ENCODE results near the gene PDE11A. TPM values are rescaled to one million over a fixed set of nuclear protein-coding genes. Genes with fewer than 3 reads are reported as not detected.

Gene PDE11A
- total RNA-seq, 8 experiments from 2014 or later, result 0.31 to 6.9 (median 3.9) TPM

DNA sequence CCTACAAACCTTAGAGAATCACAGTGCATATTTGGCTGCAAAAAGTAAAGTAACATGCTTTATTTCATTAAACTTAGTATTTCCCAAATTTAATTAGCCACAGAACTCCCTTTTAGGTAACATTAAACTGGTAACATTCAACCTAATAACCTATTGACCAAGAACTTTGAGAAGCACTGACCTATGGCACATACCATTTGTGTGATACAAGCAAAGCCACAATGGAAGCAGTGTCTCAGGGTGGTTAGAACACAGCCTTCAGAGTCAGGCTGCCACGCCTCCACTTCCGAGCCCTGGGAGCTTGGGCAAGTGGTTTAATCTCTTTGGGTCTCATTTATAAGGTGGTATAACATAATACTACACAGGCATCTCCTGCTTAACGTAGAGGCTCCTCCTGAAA, 301.4 kb downstream of the PDE11A start:
- Histone ChIP-seq H3K4me3 (no peak overlapping the region), H3K27ac (no peak overlapping the region), H3K4me1 (replicated peaks in 1 of 2) (peaks cover 0 to 4% of the 10 kb centered on the region in 2 donors)
- no peak for ATAC-seq (replicated peaks in 6 of 8)
- in situ Hi-C loops (cut with MboI; ENCODE audit: low pct_unique_long_range_greater_than_20kb in 2 of 9, low sequenced_read_pairs in 9 of 9, unreplicated experiment in 9 of 9), result loop anchor here in 7 of 9 experiments (25.0 kb wide), 4 partner anchors 434 to 1659 kb away; partner anchors contain the start of genes HOXD10 (in 2 of the 7), HOXD11 (in 2 of the 7), HOXD8 (in 2 of the 7) and HOXD9 (in 2 of the 7)
- 33 to 100% (median 85%) methylated on average over 1 to 3 of the region's 3 CpGs; no CpG with 5 or more reads in 2 of the 10 experiments for WGBS, 10 experiments

DNA sequence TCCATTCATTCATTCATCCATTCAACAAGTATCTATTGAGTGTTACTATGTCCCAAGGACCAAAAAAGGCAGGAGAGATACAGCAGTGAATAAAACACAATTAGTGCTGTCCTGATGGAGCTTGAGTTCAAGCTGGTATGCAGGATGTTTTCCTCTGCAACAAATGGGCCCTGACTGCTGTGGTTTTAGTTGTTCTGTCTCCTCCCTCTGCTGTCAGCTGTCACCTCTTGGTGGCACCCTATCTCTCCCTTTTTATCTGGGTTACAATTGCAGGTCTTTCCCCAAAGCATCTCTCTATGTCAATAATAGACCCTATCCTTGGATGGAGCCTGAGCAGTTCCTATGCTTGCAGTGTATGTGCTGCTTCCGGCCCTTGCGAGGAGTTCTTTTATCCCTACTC, 304.8 kb downstream of the PDE11A start:
- WGBS, 10 experiments, result 80 to 94% (median 92%) methylated on average over 2 of the region's 2 CpGs; no CpG with 5 or more reads in 6 of the 10 experiments
- Histone ChIP-seq H3K4me3 (no peak overlapping the region), H3K27ac (no peak overlapping the region), H3K4me1 (replicated peaks in 1 of 2) (peaks cover 4 to 8% of the 10 kb centered on the region in 2 donors)
- no peak for ATAC-seq (replicated peaks in 6 of 8)
- in situ Hi-C loops (cut with MboI; ENCODE audit: low pct_unique_long_range_greater_than_20kb in 2 of 9, low sequenced_read_pairs in 9 of 9, unreplicated experiment in 9 of 9), result loop anchor here in 7 of 9 experiments (25.0 kb wide), 4 partner anchors 430 to 1655 kb away; partner anchors contain the start of genes HOXD10 (in 2 of the 7), HOXD11 (in 2 of the 7), HOXD8 (in 2 of the 7) and HOXD9 (in 2 of the 7)

DNA sequence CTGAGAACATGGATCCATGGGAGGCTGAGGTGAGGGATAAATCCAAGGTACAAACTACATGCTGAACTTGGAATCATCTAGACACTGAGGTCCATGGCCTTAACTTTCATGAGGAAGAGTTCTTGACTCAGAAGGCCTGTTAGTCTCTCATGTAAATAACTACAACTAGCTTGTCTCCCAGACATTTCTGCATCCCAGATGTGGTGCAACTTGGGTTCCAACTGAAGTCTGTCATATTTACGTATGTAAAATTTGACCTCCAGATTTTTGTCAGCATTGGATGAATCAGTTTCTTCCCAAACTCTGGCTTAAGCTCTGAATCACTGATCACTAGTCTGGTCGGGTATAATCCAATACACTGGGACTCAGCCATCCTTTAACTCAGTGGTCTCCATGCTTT, 306.9 kb downstream of the PDE11A start:
- H3K4me3 ChIP-seq, result no peak overlapping the region
- in situ Hi-C loops (cut with MboI; ENCODE audit: low pct_unique_long_range_greater_than_20kb in 2 of 9, low sequenced_read_pairs in 9 of 9, unreplicated experiment in 9 of 9), result loop anchor here in 7 of 9 experiments (25.0 kb wide), 4 partner anchors 428 to 1653 kb away; partner anchors contain the start of genes HOXD10 (in 2 of the 7), HOXD11 (in 2 of the 7), HOXD8 (in 2 of the 7) and HOXD9 (in 2 of the 7)
- H3K27ac ChIP-seq, result no peak overlapping the region
- H3K4me1 ChIP-seq (replicated peaks in 1 of 2), result peaks cover 4 to 8% of the 10 kb centered on the region in 2 donors
- WGBS, 10 experiments, result 20 to 100% (median 93%) methylated on average over 1 to 2 of the region's 2 CpGs; no CpG with 5 or more reads in 2 of the 10 experiments
- peak in 2 of 8 experiments; percentile 53 to 61 for ATAC-seq (replicated peaks in 6 of 8)

DNA sequence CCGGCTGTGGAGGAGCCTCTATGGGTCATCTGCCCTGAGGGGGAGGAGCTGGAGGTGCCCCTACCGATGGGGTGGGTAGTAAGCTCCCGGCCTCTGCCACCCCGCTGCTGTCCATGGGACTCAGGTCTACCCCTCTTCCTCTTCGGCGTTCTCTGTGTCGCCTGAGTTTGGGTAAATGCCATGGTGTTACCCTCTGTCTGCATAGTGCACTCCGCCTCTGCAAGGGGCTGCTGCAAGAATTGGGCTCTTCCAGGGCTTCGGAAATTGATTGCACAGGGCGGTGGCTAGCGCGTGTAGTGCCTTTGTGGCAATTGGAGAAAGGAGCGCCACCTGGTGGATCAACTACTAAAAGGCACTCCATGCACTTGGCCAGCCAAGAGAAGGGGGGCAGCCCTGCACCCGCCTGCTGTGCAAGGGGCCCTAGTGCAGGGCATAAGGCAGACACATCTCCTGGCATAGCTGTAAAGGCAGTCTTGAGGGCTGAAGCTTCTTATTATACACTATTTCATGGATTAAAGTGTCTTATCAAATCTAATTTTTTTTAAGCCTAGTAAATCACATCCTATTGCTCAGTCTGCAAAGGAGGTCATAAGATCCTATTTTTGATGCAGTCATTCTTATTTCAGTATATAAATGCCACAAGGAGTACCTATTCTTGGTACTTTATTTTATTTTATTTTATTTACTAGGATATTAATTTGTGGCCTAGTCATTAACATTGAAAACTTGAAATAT, 308.9 kb downstream of the PDE11A start:
- in situ Hi-C loops (cut with MboI; ENCODE audit: low pct_unique_long_range_greater_than_20kb in 2 of 9, low sequenced_read_pairs in 9 of 9, unreplicated experiment in 9 of 9), result loop anchor here in 7 of 9 experiments (25.0 kb wide), 4 partner anchors 426 to 1651 kb away; partner anchors contain the start of genes HOXD10 (in 2 of the 7), HOXD11 (in 2 of the 7), HOXD8 (in 2 of the 7) and HOXD9 (in 2 of the 7)
- no peak overlapping the region for H3K4me3 ChIP-seq

DNA sequence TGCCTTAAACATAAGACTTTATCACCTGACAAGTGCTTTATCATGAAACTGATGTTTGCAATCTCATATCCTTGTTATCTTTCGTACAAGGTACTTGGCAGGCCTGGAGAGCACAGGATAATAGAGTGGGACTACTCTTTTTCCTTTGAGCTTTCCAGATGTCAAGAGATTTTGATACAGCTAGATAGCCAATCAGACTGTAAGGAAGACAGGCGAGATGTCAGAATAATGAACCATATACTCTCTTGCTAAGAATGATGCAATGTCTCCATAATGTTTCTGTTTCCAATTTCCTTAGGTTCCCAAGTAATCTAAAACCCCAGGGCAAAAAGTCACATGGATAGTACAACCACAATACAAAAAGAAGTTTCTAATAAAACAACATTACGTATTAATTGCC, 313.1 kb downstream of the PDE11A start:
- in situ Hi-C loops (cut with MboI; ENCODE audit: low pct_unique_long_range_greater_than_20kb in 2 of 9, low sequenced_read_pairs in 9 of 9, unreplicated experiment in 9 of 9), result loop anchor here in 7 of 9 experiments (25.0 kb wide), 4 partner anchors 422 to 1647 kb away; partner anchors contain the start of genes HOXD10 (in 2 of the 7), HOXD11 (in 2 of the 7), HOXD8 (in 2 of the 7) and HOXD9 (in 2 of the 7)

More for the DNA sequence above, 308.9 kb downstream of the PDE11A start:
- 0 to 60% (median 29%) methylated on average over 1 to 12 of the region's 14 CpGs; no CpG with 5 or more reads in 4 of the 10 experiments for WGBS, 10 experiments
- ATAC-seq (replicated peaks in 6 of 8), result peak; percentile 86 to 98 (median 90)
- no peak overlapping the region for H3K27ac ChIP-seq
- peaks cover 5 to 17% of the 10 kb centered on the region in 2 donors for H3K4me1 ChIP-seq (replicated peaks in 1 of 2)

DNA sequence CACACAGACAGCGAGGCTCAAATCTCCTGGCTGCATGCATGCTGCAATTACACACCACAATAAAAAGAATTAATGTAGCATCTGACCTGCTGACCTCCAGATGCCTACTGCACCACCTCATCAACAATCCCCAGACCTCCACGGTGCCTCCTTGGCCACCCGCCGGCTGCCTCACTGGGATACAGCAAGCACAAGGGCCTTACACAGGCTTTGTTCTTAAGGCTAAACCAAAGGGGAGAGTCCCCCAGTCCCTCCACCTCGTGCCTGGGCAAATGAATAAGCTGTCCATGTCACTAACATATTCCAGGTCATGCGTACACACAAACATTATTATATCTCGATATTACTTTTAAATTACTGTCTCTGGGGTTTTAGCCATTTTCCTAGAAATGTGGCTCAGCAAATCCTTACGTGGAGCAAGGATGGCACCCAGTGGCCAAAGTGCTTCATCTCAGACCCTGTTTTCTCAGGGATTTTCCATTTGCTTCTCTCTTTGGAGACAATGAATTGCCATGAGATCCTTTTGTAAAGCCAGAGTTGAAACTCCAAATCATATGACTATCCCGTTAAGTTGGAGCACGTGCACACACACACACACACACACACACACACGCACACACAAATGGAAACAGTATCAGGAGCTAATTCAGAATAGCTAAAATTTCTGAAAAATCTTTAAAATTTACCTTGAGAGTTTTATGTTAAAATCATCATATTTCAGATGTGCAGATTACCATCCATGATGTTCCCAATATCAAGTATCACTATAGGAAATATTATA, 313.8 kb downstream of the PDE11A start:
- no peak overlapping the region for H3K4me3 ChIP-seq
- 0 to 60% (median 25%) methylated on average over 1 to 8 of the region's 11 CpGs; no CpG with 5 or more reads in 2 of the 10 experiments for WGBS, 10 experiments
- peaks cover 18 to 37% of the 10 kb centered on the region in 2 donors for H3K4me1 ChIP-seq (replicated peaks in 1 of 2)
- peak; percentile 7 to 64 (median 54) for ATAC-seq (replicated peaks in 6 of 8)
- H3K27ac ChIP-seq, result peak overlapping the region; percentile 5 to 78
- in situ Hi-C loops (cut with MboI; ENCODE audit: low pct_unique_long_range_greater_than_20kb in 2 of 9, low sequenced_read_pairs in 9 of 9, unreplicated experiment in 9 of 9), result loop anchor here in 7 of 9 experiments (25.0 kb wide), 4 partner anchors 421 to 1646 kb away; partner anchors contain the start of genes HOXD10 (in 2 of the 7), HOXD11 (in 2 of the 7), HOXD8 (in 2 of the 7) and HOXD9 (in 2 of the 7)

More for the DNA sequence above, 313.1 kb downstream of the PDE11A start:
- ATAC-seq (replicated peaks in 6 of 8), result no peak
- Histone ChIP-seq H3K4me3 (no peak overlapping the region), H3K4me1 (replicated peaks in 1 of 2) (peaks cover 13 to 31% of the 10 kb centered on the region in 2 donors), H3K27ac (no peak overlapping the region)
- WGBS, 10 experiments, result 0 to 100% (median 76%) methylated on average over 1 to 3 of the region's 3 CpGs; no CpG with 5 or more reads in 1 of the 10 experiments

DNA sequence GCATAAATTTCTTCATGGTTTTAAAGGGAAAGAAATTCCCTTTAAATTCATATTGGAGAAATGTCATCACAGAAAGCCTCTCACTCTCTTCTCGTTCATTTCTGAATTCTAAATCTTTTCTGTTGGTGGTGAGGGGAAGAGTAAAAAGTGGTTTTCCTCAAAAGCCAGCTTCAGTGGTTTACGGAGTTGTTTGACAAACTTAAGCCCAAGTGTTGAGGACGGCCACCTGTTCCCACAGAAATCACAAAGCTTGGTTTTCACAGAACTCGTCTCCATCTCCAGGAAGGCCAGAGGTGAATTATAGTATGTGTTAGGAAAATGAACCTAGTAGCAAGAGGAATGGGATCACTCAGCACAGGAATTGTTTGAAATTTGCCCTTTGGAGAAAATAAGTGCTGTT, 316.2 kb downstream of the PDE11A start:
- in situ Hi-C loops (cut with MboI; ENCODE audit: low pct_unique_long_range_greater_than_20kb in 2 of 9, low sequenced_read_pairs in 9 of 9, unreplicated experiment in 9 of 9), result loop anchor here in 7 of 9 experiments (25.0 kb wide), 4 partner anchors 419 to 1644 kb away; partner anchors contain the start of genes HOXD10 (in 2 of the 7), HOXD11 (in 2 of the 7), HOXD8 (in 2 of the 7) and HOXD9 (in 2 of the 7)
- Histone ChIP-seq H3K4me3 (no peak overlapping the region), H3K27ac (no peak overlapping the region), H3K4me1 (replicated peaks in 1 of 2) (peaks cover 23 to 42% of the 10 kb centered on the region in 2 donors)
- ATAC-seq (replicated peaks in 6 of 8), result no peak
- WGBS, 10 experiments, result 31 to 97% (median 88%) methylated on average over 1 to 4 of the region's 4 CpGs; no CpG with 5 or more reads in 2 of the 10 experiments

DNA sequence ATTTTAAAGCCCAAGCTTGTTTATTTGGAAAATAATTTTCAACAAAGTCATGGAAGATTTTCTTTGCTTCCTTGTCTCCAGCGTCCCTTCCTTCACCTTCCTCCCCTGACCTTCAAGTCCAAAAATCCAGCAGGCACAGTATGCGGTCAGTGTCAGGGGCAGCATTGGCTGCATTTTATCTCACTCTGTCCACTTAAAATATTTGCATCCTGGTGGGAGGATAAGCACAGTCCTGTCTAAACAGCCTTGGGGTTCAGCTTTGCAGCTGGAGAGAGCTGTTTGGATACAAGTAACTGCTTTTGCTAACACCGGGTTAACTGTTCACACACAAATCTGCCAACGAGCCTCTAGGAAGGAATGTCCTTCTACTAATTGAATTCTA, 318.1 kb downstream of the PDE11A start:
- ATAC-seq (replicated peaks in 6 of 8), result peak in 3 of 8 experiments; percentile 23 to 63 (median 38)
- H3K27ac ChIP-seq, result peak overlapping the region in 1 of 2 donors; percentile 29
- peaks cover 23 to 40% of the 10 kb centered on the region in 2 donors for H3K4me1 ChIP-seq (replicated peaks in 1 of 2)
- H3K4me3 ChIP-seq, result no peak overlapping the region
- 16 to 86% (median 65%) methylated on average over 1 to 4 of the region's 4 CpGs; no CpG with 5 or more reads in 1 of the 10 experiments for WGBS, 10 experiments
- in situ Hi-C loops (cut with MboI; ENCODE audit: low pct_unique_long_range_greater_than_20kb in 2 of 9, low sequenced_read_pairs in 9 of 9, unreplicated experiment in 9 of 9), result loop anchor here in 7 of 9 experiments (25.0 kb wide), 4 partner anchors 417 to 1642 kb away; partner anchors contain the start of genes HOXD10 (in 2 of the 7), HOXD11 (in 2 of the 7), HOXD8 (in 2 of the 7) and HOXD9 (in 2 of the 7)

DNA sequence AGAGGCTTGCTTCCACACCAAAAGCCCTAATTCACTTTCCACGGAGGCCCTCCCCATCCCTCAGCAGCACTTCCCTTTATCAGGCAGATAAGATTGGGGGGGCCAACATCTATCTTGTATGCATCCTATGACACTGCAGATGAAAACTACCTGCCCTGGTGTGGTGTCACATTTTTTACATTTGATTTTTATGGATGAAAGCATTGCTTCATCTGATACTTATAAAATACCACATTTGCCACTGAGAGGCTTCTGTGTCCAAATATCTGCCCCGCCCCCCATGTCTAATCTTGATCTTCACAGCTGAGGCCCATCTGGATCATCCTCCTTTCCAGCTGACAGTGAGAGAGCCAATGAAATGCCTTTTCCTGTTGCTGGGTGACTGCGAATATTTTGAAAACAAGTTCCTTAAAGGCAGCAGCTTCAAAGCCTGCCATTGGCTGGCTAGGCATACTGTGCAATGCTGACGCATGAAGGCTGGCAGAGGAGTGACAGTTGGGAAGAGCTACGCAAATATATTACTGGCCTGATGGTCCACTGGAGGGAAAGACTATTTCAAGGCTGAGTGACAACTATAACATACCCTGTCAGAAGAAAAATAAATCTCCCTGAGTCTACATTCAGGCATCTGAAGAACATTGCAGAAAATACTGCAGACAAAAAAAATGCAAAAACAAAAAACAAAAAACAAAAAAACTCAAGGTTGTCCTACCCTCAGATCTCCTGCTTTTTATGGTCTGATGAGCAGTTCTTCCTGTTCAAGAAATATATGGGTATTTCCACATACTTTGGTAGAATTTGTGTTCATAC, 318.7 kb downstream of the PDE11A start:
- 10 to 50% (median 29%) methylated on average over 1 to 4 of the region's 5 CpGs; no CpG with 5 or more reads in 1 of the 10 experiments for WGBS, 10 experiments
- Histone ChIP-seq H3K27ac (peak overlapping the region; percentile 29), H3K4me3 (no peak overlapping the region), H3K4me1 (replicated peaks in 1 of 2) (peaks cover 23 to 34% of the 10 kb centered on the region in 2 donors)
- peak; percentile 92 to 94 (median 93) for ATAC-seq (replicated peaks in 6 of 8)
- in situ Hi-C loops (cut with MboI; ENCODE audit: low pct_unique_long_range_greater_than_20kb in 2 of 9, low sequenced_read_pairs in 9 of 9, unreplicated experiment in 9 of 9), result loop anchor here in 7 of 9 experiments (25.0 kb wide), 4 partner anchors 417 to 1642 kb away; partner anchors contain the start of genes HOXD10 (in 2 of the 7), HOXD11 (in 2 of the 7), HOXD8 (in 2 of the 7) and HOXD9 (in 2 of the 7)

DNA sequence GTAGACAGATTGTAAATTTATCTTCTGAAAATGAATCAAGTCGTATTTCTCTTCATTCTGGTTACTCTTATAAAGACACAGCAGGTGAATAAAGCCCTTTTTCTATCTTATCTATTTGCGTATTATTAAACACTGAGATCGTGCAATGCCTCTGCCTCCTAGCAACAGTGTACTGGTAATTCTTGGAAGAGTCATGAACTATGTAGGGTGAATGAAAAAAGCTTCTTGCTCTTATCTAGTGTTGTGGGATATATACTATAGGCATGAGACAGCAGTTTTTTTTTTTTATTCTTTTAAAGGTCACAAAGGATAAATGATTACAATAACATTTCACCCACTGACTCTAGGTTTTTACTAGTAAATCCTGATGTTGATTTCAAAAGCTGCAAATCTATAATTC, 324.2 kb downstream of the PDE11A start:
- Histone ChIP-seq H3K4me3 (no peak overlapping the region), H3K27ac (no peak overlapping the region), H3K4me1 (replicated peaks in 1 of 2) (peaks cover 5 to 10% of the 10 kb centered on the region in 2 donors)
- in situ Hi-C loops (cut with MboI; ENCODE audit: low pct_unique_long_range_greater_than_20kb in 2 of 9, low sequenced_read_pairs in 9 of 9, unreplicated experiment in 9 of 9), result loop anchor here in 4 of 9 experiments (25.0 kb wide), 2 partner anchors 261 to 586 kb away; no protein-coding TSS in a partner anchor
- 8 to 93% (median 61%) methylated on average over 1 to 3 of the region's 3 CpGs; no CpG with 5 or more reads in 1 of the 10 experiments for WGBS, 10 experiments
- peak in 2 of 8 experiments; percentile 50 to 57 for ATAC-seq (replicated peaks in 6 of 8)

DNA sequence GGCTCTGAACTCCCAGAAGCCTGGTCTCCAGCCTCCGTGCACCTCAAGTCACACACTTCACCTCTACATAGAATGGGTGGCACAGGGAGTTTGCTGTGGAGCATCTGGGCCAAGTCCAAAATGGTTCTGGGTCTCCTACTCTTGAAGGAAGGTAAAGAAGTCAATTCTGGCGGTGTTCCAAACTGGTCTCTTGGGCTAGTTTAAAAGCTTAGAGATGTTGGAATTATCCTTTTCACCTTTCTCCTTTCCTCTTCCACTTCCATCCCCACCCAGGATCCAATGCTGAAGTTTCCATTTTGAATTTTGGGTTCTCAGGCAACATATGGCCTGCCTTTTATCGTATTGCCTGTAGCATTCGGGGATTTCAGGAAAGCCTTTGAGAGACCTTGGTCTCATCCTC, 325.2 kb downstream of the PDE11A start:
- Histone ChIP-seq H3K4me1 (replicated peaks in 1 of 2) (peaks cover 0 to 4% of the 10 kb centered on the region in 2 donors), H3K27ac (no peak overlapping the region), H3K4me3 (no peak overlapping the region)
- WGBS, 10 experiments, result 0 to 100% (median 60%) methylated on average over 1 to 4 of the region's 4 CpGs; no CpG with 5 or more reads in 2 of the 10 experiments
- ATAC-seq (replicated peaks in 6 of 8), result no peak
- in situ Hi-C loops (cut with MboI; ENCODE audit: low pct_unique_long_range_greater_than_20kb in 2 of 9, low sequenced_read_pairs in 9 of 9, unreplicated experiment in 9 of 9), result loop anchor here in 4 of 9 experiments (25.0 kb wide), 2 partner anchors 260 to 585 kb away; no protein-coding TSS in a partner anchor

Data from motor neuron (in vitro differentiated cells).